Right lobe of liver (tissue), 4 donors: ENCODE data around the gene ESYT2.

Experiments
- CTCF ChIP-seq, 4 donors: fragments of 200-600 bp in 3 of 4; fragments of 450-650 bp in 1 of 4; IDR thresholded peaks; one replicate each; pipeline versions ENCODE4 v1.5.1 to v1.8.0; 2016 to 2022; ENCODE audit warnings: antibody characterized with exemption in 4 of 4, mild to moderate bottlenecking in 2 of 4
- POLR2A ChIP-seq: fragments of 450-650 bp; IDR thresholded peaks from one replicate; pipeline ENCODE4 v1.6.1; 2017; ENCODE audit warnings: antibody characterized with exemption, mild to moderate bottlenecking
- donor health status: DM: no; HTN: no; CAD: no.
- donor health status: DM: no; HTN: no; CAD: no.
- donor health status: DM: no; HTN: yes; CAD: no.

GRCh38 chr7:158810846-158811245 lies 18.5 kb downstream of the ESYT2 start:
- TF ChIP-seq CTCF (IDR thresholded peaks at IDR 0.05) = no peak
- TF ChIP-seq POLR2A = no peak
